Mesothelial cell of epicardium (in vitro differentiated cells): ENCODE results near the gene OR1L8. TPM values are rescaled to one million over a fixed set of nuclear protein-coding genes. Genes with fewer than 3 reads are reported as not detected.
"Not testable (repeated sequence)": the region's sequence is repeated elsewhere in the genome, so short reads cannot be mapped to it uniquely, and the experiment has no call there.

Source experiments
- DNase-seq, 2 experiments: peaks; one replicate each; pipeline ENCODE4 v3.0.0; 2021; ENCODE audit warnings: low spot score in 2 of 2; ENCODE audit not compliant: unreplicated experiment in 2 of 2
- H3K27ac Mint-ChIP-seq: 2 replicates; pipeline ENCODE4 v1.8.0; 2021; ENCODE audit warnings: mixed read lengths
- H3K27me3 Mint-ChIP-seq: 2 replicates; pipeline ENCODE4 v1.8.0; 2021; ENCODE audit warnings: low read depth, mixed read lengths
- H3K36me3 Mint-ChIP-seq: 2 replicates; pipeline ENCODE4 v1.8.0; 2021; ENCODE audit warnings: mixed read lengths
- H3K4me1 Mint-ChIP-seq: 2 replicates; pipeline ENCODE4 v1.8.0; 2021; ENCODE audit warnings: mixed read lengths
- H3K4me3 Mint-ChIP-seq: 2 replicates; pipeline ENCODE4 v1.8.0; 2021; ENCODE audit warnings: mild to moderate bottlenecking, moderate library complexity, mixed read lengths
- H3K9me3 Mint-ChIP-seq: 2 replicates; pipeline ENCODE4 v1.8.0; 2021; ENCODE audit warnings: mixed read lengths
- CTCF ChIP-seq: fragments of 200-600 bp; sonication (generic); IDR thresholded peaks from one replicate; pipeline ENCODE4 v1.5.0; 2021; ENCODE audit warnings: antibody characterized with exemption; ENCODE audit not compliant: unreplicated experiment
- total RNA-seq: library from RNA; stranded (reverse); gene quantifications from 3 replicates; pipeline ENCODE4 v1.2.1, GENCODE V29; 2021

OR1L8 gene
- total RNA-seq, 1 donor from 2014 or later = not detected

- no peak for DNase-seq
- H3K4me1 Mint-ChIP-seq = no peaks in the 10 kb centered on the region
- no peaks in the 10 kb centered on the region for H3K27me3 Mint-ChIP-seq
- no peaks in the 10 kb centered on the region for H3K36me3 Mint-ChIP-seq
- no peak overlapping the region for H3K4me3 Mint-ChIP-seq
- H3K9me3 Mint-ChIP-seq = peaks cover 71% of the 10 kb centered on the region
- TF ChIP-seq CTCF = no peak
- no peak overlapping the region for H3K27ac Mint-ChIP-seq
These were observed 47.0 kb downstream of the OR1L8 start for GRCh38 chr9:122536134-122536533.

GRCh38 chr9:122531157-122531556 lies 52.0 kb downstream of the OR1L8 start:
- DNase-seq, H3K4me1 Mint-ChIP-seq, H3K27me3 Mint-ChIP-seq, H3K36me3 Mint-ChIP-seq, H3K27ac Mint-ChIP-seq, H3K4me3 Mint-ChIP-seq: not testable (repeated sequence)
- H3K9me3 Mint-ChIP-seq = peaks cover 91% of the 10 kb centered on the region

- Mint-ChIP-seq H3K36me3 (peaks cover 2% of the 10 kb centered on the region), H3K27ac (no peak within 1 kb of the TSS), H3K4me3 (no peak within 1 kb of the TSS), H3K4me1 (no peaks in the 10 kb centered on the region), H3K9me3 (peaks cover 84% of the 10 kb centered on the region), H3K27me3 (no peaks in the 10 kb centered on the region)
- DNase-seq = no peak
- no peak for TF ChIP-seq CTCF
These were observed 56.0 kb downstream of the OR1L8 start, which contains the start of gene OR1N1 for GRCh38 chr9:122527193-122527592. Gene OR1N1 (minus strand): TSS chr9:122527293. CDS start chr9:122527293, 0 bp downstream.

- Mint-ChIP-seq H3K9me3 (peaks cover 81% of the 10 kb centered on the region), H3K4me3 (no peak overlapping the region)
These were observed 56.6 kb downstream of the OR1L8 start for GRCh38 chr9:122526602-122527001.

GRCh38 chr9:122519376-122519775 lies 63.8 kb downstream of the OR1L8 start:
- peaks cover 43% of the 10 kb centered on the region for H3K9me3 Mint-ChIP-seq
- no peak for TF ChIP-seq CTCF
- H3K4me3 Mint-ChIP-seq = no peak overlapping the region
- no peak overlapping the region for H3K27ac Mint-ChIP-seq
- H3K4me1 Mint-ChIP-seq = no peaks in the 10 kb centered on the region
- DNase-seq = no peak
- no peaks in the 10 kb centered on the region for H3K36me3 Mint-ChIP-seq
- H3K27me3 Mint-ChIP-seq = no peaks in the 10 kb centered on the region

More at GRCh38 chr9:122526602-122527001, 56.6 kb downstream of the OR1L8 start:
- H3K4me1 Mint-ChIP-seq = no peaks in the 10 kb centered on the region
- peaks cover 2% of the 10 kb centered on the region for H3K36me3 Mint-ChIP-seq
- DNase-seq = no peak
- no peak for TF ChIP-seq CTCF
- H3K27me3 Mint-ChIP-seq = no peaks in the 10 kb centered on the region
- no peak overlapping the region for H3K27ac Mint-ChIP-seq

GRCh38 chr9:122518841-122519240 lies 64.3 kb downstream of the OR1L8 start, which contains the start of gene OR1J4:
Gene OR1J4 (plus strand): TSS chr9:122519141. CDS start chr9:122519141, 0 bp downstream.
- H3K36me3 Mint-ChIP-seq = no peaks in the 10 kb centered on the region
- H3K4me3 Mint-ChIP-seq = no peak within 1 kb of the TSS
- no peaks in the 10 kb centered on the region for H3K4me1 Mint-ChIP-seq
- H3K27me3 Mint-ChIP-seq = no peaks in the 10 kb centered on the region
- H3K27ac Mint-ChIP-seq = no peak within 1 kb of the TSS
- H3K9me3 Mint-ChIP-seq = peaks cover 41% of the 10 kb centered on the region
- no peak for DNase-seq
- TF ChIP-seq CTCF = no peak
